Vagina (tissue), 2 donors: ENCODE results near the gene AMBRA1. TPM values are rescaled to one million over a fixed set of nuclear protein-coding genes. Genes with fewer than 3 reads are reported as not detected.

Experiments
- DNase-seq, 2 donors: peaks; one replicate each; pipeline ENCODE4 v3.0.0-alpha.2; 2017; ENCODE audit errors: extremely low spot score in 2 of 2
- H3K27ac ChIP-seq: fragments of 200-600 bp; sonication (generic); one replicate; pipeline ENCODE4 v1.5.1; 2019
- H3K27me3 ChIP-seq: fragments of 200-600 bp; sonication (generic); one replicate; pipeline ENCODE4 v1.5.1; 2019
- H3K36me3 ChIP-seq, 2 donors: fragments of 200-600 bp; sonication (generic); one replicate each; pipeline ENCODE4 v1.5.1; 2017 to 2019
- H3K4me1 ChIP-seq: fragments of 200-600 bp; sonication (generic); one replicate; pipeline ENCODE4 v1.5.1; 2019
- H3K4me3 ChIP-seq, 2 donors: fragments of 200-600 bp; sonication (generic); 1 replicate in 1 of 2; 2 replicates in 1 of 2; pipeline ENCODE4 v1.5.1; 2016 to 2019
- H3K9me3 ChIP-seq: fragments of 200-600 bp; sonication (generic); one replicate; pipeline ENCODE4 v1.5.1; 2019
- CTCF ChIP-seq, 3 experiments: fragments of 450-650 bp in 2 of 3; fragments of 200-600 bp in 1 of 3; sonication (generic) in 1 of 3; IDR thresholded peaks; one replicate each; pipeline ENCODE4 v1.5.1; 2017 to 2019; ENCODE audit warnings: antibody characterized with exemption in 3 of 3, mild to moderate bottlenecking in 2 of 3, moderate library complexity in 2 of 3
- POLR2A ChIP-seq, 2 donors: fragments of 450-650 bp; IDR thresholded peaks; one replicate each; pipeline ENCODE4 v1.6.1; 2017; ENCODE audit warnings: antibody characterized with exemption in 2 of 2, mild to moderate bottlenecking in 2 of 2, moderate library complexity in 2 of 2
- POLR2AphosphoS5 ChIP-seq, 2 donors: sonication (generic); formaldehyde crosslinking; IDR thresholded peaks; one replicate each; pipeline ENCODE4 v1.9.0; 2017; ENCODE audit warnings: antibody characterized with exemption in 2 of 2, mild to moderate bottlenecking in 2 of 2, low read depth in 1 of 2; ENCODE audit not compliant: insufficient read depth in 1 of 2
- intact Hi-C: fragments of 100-400 bp; cut with DNase I; formaldehyde crosslinking; loops from one replicate; pipeline ENCODE4 v1.15.1; 2023
- total RNA-seq: library from RNA; depleted of rRNA; stranded (reverse); fragments of >200 nt; gene quantifications from one replicate; pipeline ENCODE4 v1.2.3, GENCODE V29; 2016

Gene AMBRA1
- total RNA-seq, 1 donor from 2014 or later, result 40.0 TPM

- H3K4me1 ChIP-seq, result no peaks in the 10 kb centered on the region
- no peaks in the 10 kb centered on the region for H3K27me3 ChIP-seq
- no peak overlapping the region for H3K27ac ChIP-seq
- no peak for DNase-seq
- H3K9me3 ChIP-seq, result no peaks in the 10 kb centered on the region
- no peak for TF ChIP-seq POLR2AphosphoS5 (IDR thresholded peaks at IDR 0.05; ENCODE audit: insufficient read depth in 1 of 2, low read depth in 1 of 2)
- TF ChIP-seq CTCF (IDR thresholded peaks at IDR 0.05), result no peak
- no peak for TF ChIP-seq POLR2A (IDR thresholded peaks at IDR 0.05)
- H3K36me3 ChIP-seq, result peaks cover 0 to 18% of the 10 kb centered on the region in 2 donors
- H3K4me3 ChIP-seq, result no peak overlapping the region
- intact Hi-C loops, result no loop called here
Observed at GRCh38 chr11:46436113-46436512, 157.7 kb downstream of the AMBRA1 start.

GRCh38 chr11:46435679-46436078, 158.1 kb downstream of the AMBRA1 start:
- Histone ChIP-seq H3K27ac (no peak overlapping the region), H3K36me3 (peaks cover 0 to 18% of the 10 kb centered on the region in 2 donors), H3K4me3 (no peak overlapping the region), H3K27me3 (no peaks in the 10 kb centered on the region), H3K4me1 (no peaks in the 10 kb centered on the region), H3K9me3 (no peaks in the 10 kb centered on the region)
- intact Hi-C loops, result no loop called here
- TF ChIP-seq CTCF (IDR thresholded peaks at IDR 0.05) (no peak), POLR2A (IDR thresholded peaks at IDR 0.05) (no peak), POLR2AphosphoS5 (IDR thresholded peaks at IDR 0.05; ENCODE audit: insufficient read depth in 1 of 2, low read depth in 1 of 2) (no peak)
- DNase-seq, result no peak

- H3K4me3 ChIP-seq, result no peak overlapping the region
- no peaks in the 10 kb centered on the region for H3K27me3 ChIP-seq
- H3K4me1 ChIP-seq, result no peaks in the 10 kb centered on the region
- no peaks in the 10 kb centered on the region for H3K9me3 ChIP-seq
- TF ChIP-seq CTCF (IDR thresholded peaks at IDR 0.05), result no peak
- TF ChIP-seq POLR2A (IDR thresholded peaks at IDR 0.05), result no peak
- TF ChIP-seq POLR2AphosphoS5 (IDR thresholded peaks at IDR 0.05; ENCODE audit: insufficient read depth in 1 of 2, low read depth in 1 of 2), result no peak
- no peak for DNase-seq
- H3K36me3 ChIP-seq, result peaks cover 0 to 18% of the 10 kb centered on the region in 2 donors
- intact Hi-C loops, result no loop called here
- H3K27ac ChIP-seq, result no peak overlapping the region
Observed at GRCh38 chr11:46431211-46431610, 162.6 kb downstream of the AMBRA1 start.

- intact Hi-C loops, result no loop called here
- Histone ChIP-seq H3K9me3 (no peaks in the 10 kb centered on the region), H3K36me3 (peaks cover 0 to 18% of the 10 kb centered on the region in 2 donors), H3K27me3 (no peaks in the 10 kb centered on the region), H3K27ac (no peak overlapping the region), H3K4me1 (no peaks in the 10 kb centered on the region), H3K4me3 (no peak overlapping the region)
- TF ChIP-seq POLR2AphosphoS5 (IDR thresholded peaks at IDR 0.05; ENCODE audit: insufficient read depth in 1 of 2, low read depth in 1 of 2), result no peak
- no peak for TF ChIP-seq CTCF (IDR thresholded peaks at IDR 0.05)
- no peak for TF ChIP-seq POLR2A (IDR thresholded peaks at IDR 0.05)
- no peak for DNase-seq
Observed at GRCh38 chr11:46429717-46430116, 164.1 kb downstream of the AMBRA1 start.

- intact Hi-C loops, result no loop called here
- H3K27ac ChIP-seq, result no peak overlapping the region
- no peaks in the 10 kb centered on the region for H3K27me3 ChIP-seq
- TF ChIP-seq POLR2A (IDR thresholded peaks at IDR 0.05), result no peak
- no peak for TF ChIP-seq POLR2AphosphoS5 (IDR thresholded peaks at IDR 0.05; ENCODE audit: insufficient read depth in 1 of 2, low read depth in 1 of 2)
- TF ChIP-seq CTCF (IDR thresholded peaks at IDR 0.05), result no peak
- no peak for DNase-seq
- peaks cover 0 to 8% of the 10 kb centered on the region in 2 donors for H3K36me3 ChIP-seq
- H3K9me3 ChIP-seq, result no peaks in the 10 kb centered on the region
- H3K4me3 ChIP-seq, result no peak overlapping the region
- no peaks in the 10 kb centered on the region for H3K4me1 ChIP-seq
Observed at GRCh38 chr11:46427364-46427763, 166.5 kb downstream of the AMBRA1 start.
